Activated T-cell treated with anti-CD3 and anti-CD28 coated beads, Interleukin-2, amount 50 U/mL, for 1 hour (primary cell): ENCODE data around the gene ADORA2A.

ENCODE experiments used
- DNase-seq: peaks from one replicate; pipeline ENCODE4 v3.0.0-alpha.2; 2020

Gene ADORA2A

DNA sequence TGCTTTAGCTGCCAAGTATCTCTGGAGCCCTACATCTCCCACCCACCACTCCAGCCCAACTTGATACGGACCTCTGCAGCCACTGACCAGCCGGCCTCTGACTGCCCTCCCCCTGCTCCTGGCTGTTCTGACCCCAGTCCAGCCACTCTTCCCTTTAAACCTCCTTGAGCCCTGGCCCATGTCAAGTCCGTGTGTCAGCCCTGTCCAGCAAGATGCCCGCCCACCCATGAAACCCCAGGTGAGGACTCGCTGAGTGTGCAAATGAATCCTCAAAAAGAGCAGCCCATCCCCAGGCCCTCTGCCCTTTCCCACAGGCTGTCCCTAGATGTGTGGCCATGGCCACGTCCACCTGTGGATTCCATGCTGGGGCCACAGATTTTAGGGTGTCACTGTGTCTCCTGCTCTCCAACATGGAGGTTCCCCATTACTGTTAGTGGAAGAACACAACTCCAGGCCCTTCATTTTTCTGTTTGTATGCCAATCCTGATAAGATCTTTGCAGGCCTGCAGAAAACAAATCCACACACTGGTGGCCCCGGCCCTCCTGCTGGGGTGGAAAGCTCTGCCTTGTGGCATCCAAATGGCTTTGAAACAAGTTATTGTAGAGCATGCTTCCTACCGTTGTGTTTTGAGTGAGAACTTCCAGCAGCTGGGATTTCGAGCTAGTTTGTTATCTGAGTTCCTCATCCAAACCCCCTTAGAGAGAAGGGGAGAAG lies 22.7 kb upstream of the ADORA2A start:
- DNase-seq: no peak

GRCh38 chr22:24405631-24406321 lies 21.6 kb upstream of the ADORA2A start:
- no peak for DNase-seq

GRCh38 chr22:24406322-24407277 lies 20.8 kb upstream of the ADORA2A start:
- no peak for DNase-seq

GRCh38 chr22:24407278-24407665 lies 20.1 kb upstream of the ADORA2A start:
- DNase-seq: no peak

DNA sequence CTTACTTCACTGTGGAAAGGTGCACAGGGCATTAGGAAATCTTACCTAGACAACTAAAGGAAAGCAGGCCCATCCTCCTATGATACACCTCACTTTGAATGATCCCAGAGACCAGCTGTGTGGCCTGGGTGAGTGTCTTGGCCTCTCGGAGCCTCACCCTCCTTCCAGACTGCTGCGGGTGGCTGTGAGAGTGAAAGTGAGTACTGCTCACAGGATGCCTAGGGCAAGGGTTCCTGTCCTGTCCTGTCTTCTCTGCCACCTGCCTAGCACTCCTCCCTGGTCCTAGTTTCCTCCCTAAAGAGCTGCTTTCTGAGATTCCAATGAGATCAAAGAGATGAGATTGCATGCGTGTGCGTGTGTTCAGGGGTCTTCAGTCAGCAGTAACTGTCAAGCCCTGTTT lies 19.5 kb upstream of the ADORA2A start:
- no peak for DNase-seq

DNA sequence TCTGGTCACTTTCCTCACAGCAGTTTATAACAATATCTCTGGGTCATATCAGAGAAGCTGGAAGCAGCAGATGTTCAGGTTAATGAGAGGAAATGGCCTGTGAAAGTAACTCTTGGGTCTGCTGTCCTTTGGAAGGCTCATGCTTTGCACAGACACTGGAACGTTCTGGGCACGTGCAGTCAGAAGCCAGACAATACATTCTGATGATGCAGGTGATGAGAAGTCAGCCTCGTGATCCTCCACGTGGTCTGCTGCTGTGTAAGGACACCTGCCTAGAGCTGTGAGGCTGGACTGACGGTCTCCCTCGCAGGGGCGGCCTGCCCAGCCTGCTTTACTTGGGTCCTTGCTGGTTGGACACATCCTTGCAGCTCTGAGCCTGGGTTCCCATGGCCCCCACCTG lies 18.8 kb upstream of the ADORA2A start:
- DNase-seq: no peak

DNA sequence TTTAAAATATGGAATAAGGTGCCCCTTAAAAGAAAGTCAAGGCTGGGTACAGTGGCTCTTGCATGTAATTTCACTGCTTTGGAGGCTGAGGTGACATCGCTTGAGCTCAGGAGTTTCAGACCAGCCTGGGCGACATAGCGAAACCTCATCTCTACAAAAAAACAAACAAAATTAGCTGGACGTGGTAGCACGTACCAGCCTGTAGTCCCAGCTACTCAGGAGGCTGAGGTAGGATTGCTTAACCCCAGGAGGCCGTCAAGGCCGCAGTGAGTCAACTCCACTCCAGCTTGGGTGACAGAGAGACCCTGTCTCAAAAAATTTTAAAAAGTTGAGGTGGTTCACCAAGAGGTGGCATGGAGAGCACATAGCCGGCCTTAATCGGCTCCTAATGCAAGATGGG lies 17.7 kb upstream of the ADORA2A start:
- DNase-seq: no peak

DNA sequence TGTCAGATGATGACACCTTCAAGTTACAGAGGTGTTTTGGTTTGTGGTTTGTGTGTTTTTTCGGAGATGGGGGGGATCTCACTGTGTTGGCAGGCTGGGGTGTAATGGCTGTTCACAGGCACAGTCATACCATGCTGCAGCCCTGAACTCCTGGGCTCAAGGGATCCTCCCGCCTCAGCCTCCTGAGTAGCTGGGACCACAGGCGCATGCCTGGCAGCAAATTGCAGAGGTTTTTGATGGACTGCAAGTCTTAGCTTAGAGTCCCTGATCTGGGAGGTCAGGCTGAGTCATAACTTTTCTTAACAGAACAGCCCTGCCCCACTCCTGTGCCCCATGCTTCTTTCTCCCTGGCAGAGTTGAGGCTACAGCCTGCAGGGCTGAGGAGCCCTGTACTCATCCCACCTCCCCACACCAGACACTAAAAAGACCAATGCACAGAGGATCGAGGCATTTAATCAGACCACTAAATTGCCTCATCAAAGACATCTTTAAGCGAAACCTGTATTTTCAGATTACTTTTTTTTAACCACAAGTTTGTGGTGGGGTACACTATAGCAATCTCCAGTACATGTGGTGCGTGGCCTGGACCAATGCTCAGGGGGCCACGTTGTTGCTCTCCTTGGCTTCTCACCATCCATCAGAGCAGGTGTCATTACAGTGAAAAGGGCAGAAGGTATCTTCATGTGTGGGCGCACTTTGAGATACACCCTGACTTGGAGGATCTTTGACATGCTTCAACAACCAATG lies 17.1 kb upstream of the ADORA2A start:
- DNase-seq: no peak

DNA sequence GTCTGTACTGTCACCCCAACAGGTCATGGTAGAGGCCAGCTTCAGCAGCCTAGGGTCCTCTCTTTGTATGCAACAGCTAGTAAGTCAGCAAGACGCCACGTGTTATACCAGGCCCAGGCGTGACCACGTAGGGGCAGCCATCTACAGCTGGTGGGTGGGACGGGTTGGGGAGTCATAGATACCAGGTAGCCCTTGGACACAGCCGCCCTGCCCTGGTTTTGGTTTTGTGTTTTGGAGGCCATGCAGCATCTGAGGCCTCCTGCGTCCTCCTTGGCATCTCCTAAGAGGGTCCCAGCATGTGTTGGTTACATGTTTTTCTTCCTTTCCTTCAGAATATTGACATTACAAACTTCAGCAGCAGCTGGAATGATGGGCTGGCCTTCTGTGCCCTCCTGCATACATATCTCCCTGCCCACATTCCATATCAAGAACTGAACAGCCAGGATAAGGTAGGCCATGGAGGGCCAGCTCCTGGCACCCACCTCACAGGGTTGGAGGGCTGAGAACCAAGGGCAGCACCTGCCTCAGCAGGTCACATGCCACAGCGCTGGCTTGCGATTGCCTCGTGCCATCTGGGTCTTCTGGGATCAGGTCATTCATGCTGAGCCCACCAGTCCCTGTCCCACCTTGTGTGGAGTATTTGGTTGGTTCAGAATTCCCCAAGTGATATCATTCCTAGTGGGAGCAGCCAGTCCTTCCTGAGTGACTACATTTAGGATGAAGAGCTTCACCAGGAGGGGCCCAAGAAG lies 16.0 kb upstream of the ADORA2A start:
- DNase-seq: no peak

GRCh38 chr22:24412274-24412673 lies 15.1 kb upstream of the ADORA2A start:
- no peak for DNase-seq

DNA sequence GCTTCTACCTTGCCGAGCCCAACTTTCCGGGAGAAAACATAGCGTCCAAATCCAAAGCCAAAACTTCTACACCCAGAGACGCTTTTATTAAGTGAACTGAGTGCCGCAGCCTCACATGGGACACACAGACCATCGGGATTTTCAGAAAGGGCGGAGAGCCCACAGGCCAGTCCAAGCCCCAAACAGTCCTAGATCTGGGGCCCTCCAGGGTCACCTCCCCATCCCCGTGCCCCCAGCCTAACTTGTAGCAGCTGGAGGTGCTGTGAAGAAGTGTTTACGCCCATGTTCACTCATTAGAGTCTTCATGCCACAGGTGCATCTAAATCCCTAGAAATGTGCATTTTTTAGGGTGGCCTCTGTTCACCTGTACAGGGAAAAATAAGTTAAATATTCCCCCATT lies 14.1 kb upstream of the ADORA2A start:
- no peak for DNase-seq

- no peak for DNase-seq
These were observed 13.5 kb upstream of the ADORA2A start for GRCh38 chr22:24413736-24414385.

DNA sequence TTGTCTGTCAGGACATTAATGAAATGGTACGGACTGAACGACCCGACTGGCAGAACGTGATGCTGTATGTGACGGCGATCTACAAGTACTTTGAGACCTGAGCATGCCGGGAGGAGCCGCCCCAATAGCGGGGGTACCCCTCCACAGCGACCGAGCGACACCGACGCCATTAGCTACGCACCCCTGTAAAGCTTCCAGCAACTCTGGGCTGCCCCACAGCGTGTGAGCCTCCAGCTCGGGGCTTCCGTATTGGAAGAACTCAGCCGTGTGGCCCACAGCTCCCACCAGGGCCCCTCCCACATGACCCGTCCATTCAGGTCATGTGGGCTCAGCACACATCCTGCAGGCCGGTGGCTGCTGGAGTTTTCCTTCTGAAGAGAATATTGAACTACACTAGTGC lies 12.9 kb upstream of the ADORA2A start:
- DNase-seq: no peak

DNA sequence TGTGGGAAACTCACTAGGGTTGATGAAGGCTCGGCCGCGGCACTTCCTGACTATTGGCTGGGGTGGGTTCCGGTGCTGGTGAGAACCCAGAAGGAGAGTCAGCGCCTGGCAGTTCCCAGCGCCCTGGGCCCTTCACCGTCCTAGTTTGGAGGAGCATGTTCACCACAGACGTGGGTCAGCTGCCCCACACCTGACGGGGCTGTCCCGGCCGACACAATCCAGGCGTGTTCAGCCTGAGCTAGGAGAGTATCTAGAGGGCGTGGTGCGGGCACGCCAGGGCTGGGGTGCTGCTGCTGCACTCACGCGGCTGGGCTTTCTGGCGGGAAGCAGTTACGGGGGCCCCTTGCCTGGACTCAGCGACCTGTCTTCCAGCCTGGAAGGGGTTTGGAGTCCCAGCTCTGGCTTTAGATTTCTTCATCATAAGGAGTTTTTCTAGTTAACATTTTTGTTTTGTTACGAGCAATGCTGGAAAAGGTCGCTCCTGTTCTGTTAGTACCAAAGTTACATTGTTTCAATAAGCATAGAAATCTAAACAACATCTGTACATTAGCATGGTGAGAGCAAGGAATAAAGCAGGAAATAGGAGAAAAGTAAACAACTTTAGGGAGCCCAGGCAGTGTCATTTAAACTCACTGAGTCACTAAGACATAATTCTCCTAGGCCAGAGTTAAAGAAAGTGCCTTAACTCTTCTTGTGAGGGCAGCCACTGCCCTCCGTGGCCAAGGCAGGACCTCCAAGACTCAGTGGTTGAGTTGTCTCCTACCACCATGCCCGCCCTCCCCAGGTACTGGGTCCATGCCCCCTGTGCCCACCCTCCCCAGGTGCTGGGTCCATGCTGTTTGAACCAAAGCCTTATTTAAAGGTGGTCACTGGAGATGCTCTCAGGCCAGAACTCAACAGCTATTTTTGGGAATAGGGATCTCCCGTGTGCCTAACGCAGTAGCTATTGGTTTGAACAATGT lies 12.1 kb upstream of the ADORA2A start:
- no peak for DNase-seq

GRCh38 chr22:24416095-24416494 lies 11.3 kb upstream of the ADORA2A start:
- DNase-seq: no peak

GRCh38 chr22:24416611-24417010 lies 10.8 kb upstream of the ADORA2A start:
- no peak for DNase-seq

DNA sequence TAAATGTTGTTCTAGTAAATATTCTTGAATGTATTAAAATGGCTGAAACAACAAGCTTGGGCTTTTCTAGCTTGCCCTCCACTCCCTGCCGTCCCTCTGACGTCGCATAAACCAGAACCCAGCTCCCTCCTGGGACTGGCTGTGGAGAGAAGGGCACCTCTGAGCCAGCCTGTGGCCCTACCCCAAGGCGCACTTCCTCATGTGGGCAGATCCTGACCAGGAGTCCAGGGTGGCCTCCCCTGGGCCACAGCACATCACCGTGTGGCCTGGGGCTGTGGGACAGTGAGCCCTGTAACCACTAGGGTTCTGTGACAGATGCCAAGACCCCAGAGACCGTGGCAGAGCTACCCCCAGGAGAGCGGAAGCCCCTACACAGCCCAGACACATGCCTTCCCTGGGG lies 10.2 kb upstream of the ADORA2A start:
- no peak for DNase-seq

DNA sequence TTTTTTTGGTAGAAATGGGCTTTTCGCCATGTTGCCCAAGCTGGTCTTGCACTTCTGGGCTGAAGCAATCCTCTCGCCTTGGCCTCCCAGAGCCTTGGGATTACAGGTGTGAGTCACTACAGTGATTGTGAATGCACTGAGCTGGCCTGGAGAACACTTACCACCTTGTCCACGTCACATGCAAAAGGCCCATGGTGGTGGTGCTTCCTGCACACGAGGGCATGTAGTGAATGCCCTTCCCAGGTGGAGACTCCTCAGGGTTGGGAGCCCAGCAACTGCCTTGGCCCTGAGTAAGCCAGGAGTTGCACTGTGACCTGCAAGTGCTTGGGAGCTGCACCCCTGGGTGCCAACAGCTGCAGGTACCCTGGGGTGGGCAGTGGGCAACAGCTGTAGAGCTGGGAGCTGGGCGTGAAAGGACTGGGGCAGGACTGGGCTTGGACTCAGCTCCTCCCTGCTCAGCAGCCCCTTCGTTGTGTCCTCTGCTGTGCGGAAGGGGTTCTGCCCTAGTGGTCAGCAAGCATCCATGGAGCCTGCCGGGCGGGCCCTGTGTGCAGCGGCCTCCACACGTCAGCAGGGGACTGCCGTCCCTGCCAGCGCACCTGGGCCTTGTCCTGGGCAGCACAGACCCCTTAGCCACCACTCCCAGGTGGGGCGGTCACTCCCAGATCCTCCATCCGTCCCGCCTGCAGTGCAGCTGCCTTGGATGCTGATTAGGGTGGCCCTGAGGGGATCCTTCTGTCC lies 9.3 kb upstream of the ADORA2A start:
- no peak for DNase-seq

GRCh38 chr22:24418786-24419474 lies 8.5 kb upstream of the ADORA2A start:
- no peak for DNase-seq
